K562 (cell line): Measurements from ENCODE around the gene WDR31.

Source experiments
- CTCF ChIP-seq, 3 experiments: IDR thresholded peaks in 2 of 3; conservative IDR thresholded peaks in 1 of 3; 2 replicates each; pipeline ENCODE4 v1.5.1; 2011 to 2012; ENCODE audit warnings: low read length in 3 of 3, mild to moderate bottlenecking in 3 of 3, control low read depth in 2 of 3, improper control_type of control experiment in 1 of 3, inconsistent platforms in 1 of 3, low read depth in 1 of 3, mixed read lengths in 1 of 3, moderate library complexity in 1 of 3; ENCODE audit not compliant: insufficient read depth in 2 of 3
- MAFK ChIP-seq: IDR thresholded peaks from 2 replicates; pipeline ENCODE4 v1.6.1; 2011; ENCODE audit warnings: low read length, improper control_type of control experiment

GRCh38 chr9:113296796-113297558, 43.1 kb downstream of the WDR31 start:
- TF ChIP-seq CTCF (IDR thresholded peaks at IDR 0.05 in 2 of 3, conservative IDR thresholded peaks at IDR 0.05 in 1 of 3; ENCODE audit: insufficient read depth in 2 of 3, low read depth in 1 of 3, low read length in 3 of 3), result no peak
- no peak for TF ChIP-seq MAFK
